SK-N-SH (cell line): Measurements from ENCODE around the gene MLX. TPM values are rescaled to one million over a fixed set of nuclear protein-coding genes. Genes with fewer than 3 reads are reported as not detected.
A peak's percentile ranks its signal among the peaks of the same experiment; 100 is the strongest.

ENCODE experiments used
- CTCF ChIA-PET: fragments of 300-600, 350-600 bp; formaldehyde crosslinking; extraction: SDS; loops from one replicate; lab custom pipeline; 2021; lab: Yijun Ruan, JAX
- POLR2A ChIA-PET: fragments of 350-600 bp; sonication (Branson Sonifier 250); formaldehyde crosslinking; extraction: SDS; loops from one replicate; lab custom pipeline; 2020; ENCODE audit warnings: antibody characterized with exemption, inconsistent platforms; lab: Yijun Ruan, JAX
- DNase-seq: peaks from one replicate; pipeline ENCODE4 v3.0.0; 2012
- H2AFZ ChIP-seq: fragments of 200-600 bp; sonication (generic); 2 replicates; pipeline ENCODE4 v1.8.1; 2016; ENCODE audit warnings: antibody characterized with exemption, mild to moderate bottlenecking, low read depth
- H3F3A ChIP-seq: fragments of 200-600 bp; sonication (generic); replicated peaks from 2 replicates; pipeline ENCODE3; 2016; ENCODE audit warnings: antibody characterized with exemption, mild to moderate bottlenecking; ENCODE audit not compliant: insufficient read depth
- H3K27ac ChIP-seq, 2 experiments: fragments of 200-500 bp in 1 of 2; fragments of 200-600 bp in 1 of 2; sonication (Bioruptor generic) in 1 of 2; sonication (generic), shearing (Covaris generic) in 1 of 2; 2 replicates each; pipeline versions ENCODE4 v1.5.1 to v1.6.1; 2014 to 2016; ENCODE audit warnings: low read depth in 2 of 2, inconsistent platforms in 1 of 2, low read length in 1 of 2, mild to moderate bottlenecking in 1 of 2, mixed read lengths in 1 of 2
- H3K27me3 ChIP-seq: fragments of 200-600 bp; sonication (generic), shearing (Covaris generic); 2 replicates; pipeline ENCODE4 v1.6.1; 2016; ENCODE audit warnings: mixed run types; ENCODE audit not compliant: insufficient read depth
- H3K36me3 ChIP-seq, 2 experiments: fragments of 200-500 bp in 1 of 2; fragments of 200-600 bp in 1 of 2; sonication (Bioruptor generic) in 1 of 2; sonication (generic) in 1 of 2; replicated peaks in 1 of 2; 2 replicates each; pipeline versions ENCODE3 to v1.5.1; 2014 to 2016; ENCODE audit warnings: low read length in 1 of 2, mild to moderate bottlenecking in 1 of 2; ENCODE audit not compliant: insufficient read depth in 2 of 2, control insufficient read depth in 1 of 2
- H3K4me1 ChIP-seq, 2 experiments: fragments of 200-500 bp in 1 of 2; fragments of 200-600 bp in 1 of 2; sonication (Bioruptor generic) in 1 of 2; sonication (generic), shearing (Covaris generic) in 1 of 2; 2 replicates each; pipeline versions ENCODE4 v1.5.1 to v1.6.1; 2014 to 2016; ENCODE audit warnings: low read depth in 1 of 2, low read length in 1 of 2, mixed run types in 1 of 2; ENCODE audit not compliant: insufficient read depth in 2 of 2, control insufficient read depth in 1 of 2
- H3K4me2 ChIP-seq: fragments of 200-600 bp; sonication (generic), shearing (Covaris generic); 2 replicates; pipeline ENCODE4 v1.6.1; 2017; ENCODE audit warnings: mixed run types
- H3K4me3 ChIP-seq, 2 experiments: fragments of 200-500 bp in 1 of 2; fragments of 200-600 bp in 1 of 2; sonication (Bioruptor generic) in 1 of 2; sonication (generic), shearing (Covaris generic) in 1 of 2; 2 replicates each; pipeline versions ENCODE4 v1.5.1 to v1.8.1; 2014 to 2016; ENCODE audit warnings: low read depth in 2 of 2, inconsistent platforms in 1 of 2, low read length in 1 of 2, mild to moderate bottlenecking in 1 of 2, mixed read lengths in 1 of 2, moderate library complexity in 1 of 2
- H3K79me2 ChIP-seq: fragments of 200-600 bp; sonication (generic); 2 replicates; pipeline ENCODE4 v1.8.1; 2017; ENCODE audit warnings: mild to moderate bottlenecking; ENCODE audit not compliant: insufficient read depth
- H3K9ac ChIP-seq: fragments of 200-600 bp; sonication (generic); 2 replicates; pipeline ENCODE4 v1.6.1; 2017; ENCODE audit warnings: mixed run types
- H3K9me2 ChIP-seq: fragments of 200-600 bp; sonication (generic); 2 replicates; pipeline ENCODE4 v1.6.1; 2017; ENCODE audit warnings: mixed run types
- H3K9me3 ChIP-seq: fragments of 200-600 bp; sonication (generic); 2 replicates; pipeline ENCODE4 v1.6.1; 2017; ENCODE audit warnings: mixed run types, mild to moderate bottlenecking, moderate library complexity
- H4K20me1 ChIP-seq: fragments of 200-600 bp; sonication (generic); 2 replicates; pipeline ENCODE4 v1.6.1; 2017; ENCODE audit warnings: mild to moderate bottlenecking, mixed run types; ENCODE audit not compliant: insufficient read depth
- CHD2 ChIP-seq: fragments of 150-350 bp; IDR thresholded peaks from 2 replicates; pipeline ENCODE4 v1.6.1; 2018; ENCODE audit warnings: low read length; ENCODE audit not compliant: partially characterized antibody
- FOSL2 ChIP-seq: IDR thresholded peaks from 2 replicates; pipeline ENCODE4 v1.4.0; 2012; ENCODE audit warnings: low read depth, mild to moderate bottlenecking, moderate library complexity, borderline replicate concordance
- FOXM1 ChIP-seq: IDR thresholded peaks from 2 replicates; pipeline ENCODE4 v1.4.0; 2012; ENCODE audit warnings: low read depth, mild to moderate bottlenecking
- GABPA ChIP-seq: IDR thresholded peaks from 2 replicates; pipeline ENCODE4 v1.4.0; 2012; ENCODE audit warnings: low read depth, mild to moderate bottlenecking
- GATA2 ChIP-seq: sonication (generic); formaldehyde crosslinking; IDR thresholded peaks from 2 replicates; pipeline ENCODE4 v1.5.0; 2020; ENCODE audit warnings: mild to moderate bottlenecking, missing genetic modification reagents
- JUND ChIP-seq: IDR thresholded peaks from 2 replicates; pipeline ENCODE4 v1.4.0; 2012
- MAX ChIP-seq: IDR thresholded peaks from 2 replicates; pipeline ENCODE4 v1.4.0; 2012; ENCODE audit warnings: low read depth
- MEF2A ChIP-seq: IDR thresholded peaks from 2 replicates; pipeline ENCODE4 v1.4.0; 2012; ENCODE audit warnings: low read depth, borderline replicate concordance
- RCOR1 ChIP-seq: fragments of 150-350 bp; IDR thresholded peaks from 2 replicates; pipeline ENCODE4 v1.6.1; 2017; ENCODE audit warnings: antibody characterized with exemption, low read length
- RFX5 ChIP-seq: IDR thresholded peaks from 2 replicates; pipeline ENCODE4 v1.6.1; 2012; ENCODE audit warnings: mild to moderate bottlenecking, improper control_type of control experiment, low read length
- TAF1 ChIP-seq: IDR thresholded peaks from 2 replicates; pipeline ENCODE4 v1.6.1; 2012; ENCODE audit warnings: low read depth, mild to moderate bottlenecking, low read length, moderate library complexity, borderline replicate concordance
- TCF12 ChIP-seq: IDR thresholded peaks from 2 replicates; pipeline ENCODE4 v1.4.0; 2012
- TEAD4 ChIP-seq: IDR thresholded peaks from 2 replicates; pipeline ENCODE4 v1.4.0; 2012; ENCODE audit warnings: mild to moderate bottlenecking, borderline replicate concordance; ENCODE audit not compliant: insufficient read depth
- YY1 ChIP-seq: IDR thresholded peaks from 2 replicates; pipeline ENCODE4 v1.4.0; 2012; ENCODE audit warnings: low read depth, mild to moderate bottlenecking
- WGBS: methylation state at CpG from one replicate; pipeline ENCODE4 v1.1.6; 2017; ENCODE audit warnings: low lambda C conversion rate; 5-methylcytosine and 5-hydroxymethylcytosine counted together
- polyA plus RNA-seq, 3 experiments: library from polyadenylated mRNA; depleted of rRNA; stranded (reverse); fragments of >200 nt; gene quantifications; 2 replicates each; pipeline ENCODE4 v1.2.3, GENCODE V29; 2012

Gene MLX
- polyA plus RNA-seq, 1 of the 3 experiments (the other 2 are of a cell fraction): 44.5 TPM

- TF ChIP-seq TAF1 (no peak), YY1 (no peak), GABPA (no peak)
Measured at GRCh38 chr17:42564815-42565522, 1.9 kb upstream of the MLX start (continued).

GRCh38 chr17:42565523-42566214, 1.2 kb upstream of the MLX start:
- Histone ChIP-seq H3K27me3 (no peaks in the 10 kb centered on the region), H3K27ac (peak overlapping the region in 1 of 2 experiments; percentile 85; a peak in 2 of 4 replicates), H3K4me3 (no peak overlapping the region), H4K20me1 (no peaks in the 10 kb centered on the region), H3K9me3 (no peaks in the 10 kb centered on the region), H3K4me1 (peaks cover 4 to 33% of the 10 kb centered on the region in 2 experiments; a peak in 3 of 4 replicates), H3K4me2 (no peak overlapping the region), H3K79me2 (peaks cover 80% of the 10 kb centered on the region), H3F3A (peaks cover 34% of the 10 kb centered on the region), H3K9me2 (no peaks in the 10 kb centered on the region), H2AFZ (no peak overlapping the region), H3K36me3 (peaks cover 32 to 51% of the 10 kb centered on the region in 2 experiments), H3K9ac (no peak overlapping the region)
- 94% methylated on average over 12 of the region's 16 CpGs for WGBS
- TF ChIP-seq CHD2 (no peak), MAX (no peak), JUND (no peak), FOSL2 (no peak), GABPA (no peak), TEAD4 (no peak), RFX5 (no peak)
- POLR2A ChIA-PET: interaction anchor here (1.3 kb wide), 1 partner anchor 12 kb away, joined by 5 read pairs; the partner anchor contains the start of gene PSMC3IP
- no peak for DNase-seq
- CTCF ChIA-PET: interaction anchor here (0.7 to 8.3 kb wide), 3 partner anchors 13 to 157 kb away, joined by 3 to 51 read pairs (median 47); partner anchors contain the start of gene PSMC3IP

GRCh38 chr17:42566215-42566882, 551 bp upstream of the MLX start:
- peaks cover 35 to 52% of the 10 kb centered on the region in 2 experiments for H3K36me3 ChIP-seq
- peak overlapping the region; percentile 98; the same call in 1 of the 2 replicates for H3K4me2 ChIP-seq
- WGBS: 70% methylated on average over 11 of the region's 28 CpGs
- POLR2A ChIA-PET: interaction anchor here (1.3 kb wide), 1 partner anchor 11 kb away, joined by 5 read pairs; the partner anchor contains the start of gene PSMC3IP
- peak overlapping the region; percentile 30; the same call in 1 of the 2 replicates for H3K9ac ChIP-seq
- H3K9me2 ChIP-seq: no peaks in the 10 kb centered on the region
- no peaks in the 10 kb centered on the region for H3K9me3 ChIP-seq
- peaks cover 35% of the 10 kb centered on the region for H3F3A ChIP-seq
- H2AFZ ChIP-seq: peak overlapping the region; percentile 78
- H3K4me1 ChIP-seq: peaks cover 4 to 32% of the 10 kb centered on the region in 2 experiments; a peak in 3 of 4 replicates
- peaks cover 81% of the 10 kb centered on the region for H3K79me2 ChIP-seq
- peak overlapping the region; percentile 43 to 85; a peak in 3 of 4 replicates for H3K27ac ChIP-seq
- TF ChIP-seq CHD2: no peak
- no peak for TF ChIP-seq GATA2
- TF ChIP-seq MEF2A: no peak
- no peak for TF ChIP-seq RFX5
- no peak for TF ChIP-seq FOXM1
- no peak for TF ChIP-seq YY1
- TF ChIP-seq TCF12: no peak
- no peak for TF ChIP-seq RCOR1
- TF ChIP-seq, all 33 proteins: peak for 0
- Histone ChIP-seq H3K27me3 (no peaks in the 10 kb centered on the region), H4K20me1 (no peaks in the 10 kb centered on the region), H3K4me3 (peak overlapping the region; percentile 76 to 92; a peak in 3 of 4 replicates)
- no peak for DNase-seq
- CTCF ChIA-PET: interaction anchor here (0.7 to 8.3 kb wide), 4 partner anchors 12 to 156 kb away, joined by 3 to 51 read pairs (median 25); partner anchors contain the start of gene PSMC3IP
